ENCODE data around the gene ZDHHC7.

The ZDHHC7 gene

DNA sequence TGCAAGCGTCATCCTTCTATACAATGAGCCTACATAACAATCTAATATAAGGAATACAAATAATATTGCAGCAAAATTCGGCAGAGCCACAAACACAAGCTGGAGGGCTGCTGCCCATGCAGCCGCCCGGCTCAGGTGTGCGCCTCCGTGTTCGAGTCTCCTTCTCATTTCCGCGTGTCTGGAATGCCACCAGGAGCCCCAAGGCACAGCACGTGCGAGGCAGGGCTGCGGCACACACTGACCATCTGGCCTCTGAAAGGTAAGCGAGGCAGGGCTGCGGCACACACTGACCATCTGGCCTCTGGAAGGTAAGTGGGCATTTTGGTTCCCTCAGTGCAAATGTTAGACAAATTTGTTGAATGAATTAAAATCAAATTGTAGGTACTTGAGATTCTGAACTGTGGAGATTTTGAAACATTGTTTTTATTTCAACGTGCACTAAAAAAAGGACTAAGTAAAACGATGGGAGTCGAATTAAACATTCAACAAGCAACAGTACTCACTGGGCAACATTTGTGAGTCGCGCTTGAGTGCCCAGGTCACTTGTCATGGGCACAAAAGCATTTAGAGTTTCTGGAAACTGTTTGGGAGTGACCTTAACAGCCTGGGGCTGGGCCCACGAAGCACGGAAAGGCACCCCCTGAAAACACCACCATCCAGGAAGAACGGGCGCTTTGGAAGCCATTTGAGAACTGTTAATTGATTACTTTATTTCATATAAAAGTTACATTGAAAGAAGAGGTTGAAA is 37.4 kb downstream of the ZDHHC7 start:
- Histone ChIP-seq H3F3A (ENCODE audit: insufficient read depth, low read length) (no peaks in the 10 kb centered on the region), H3K27me3 (ENCODE audit: insufficient read depth, low read length) (no peaks in the 10 kb centered on the region), H3K9ac (ENCODE audit: low read length) (no peak overlapping the region), H3K27ac (ENCODE audit: low read depth, low read length, poor library complexity, severe bottlenecking) (no peak overlapping the region), H3K4me1 (ENCODE audit: insufficient read depth, low read length, severe bottlenecking) (no peaks in the 10 kb centered on the region), H3K9me3 (ENCODE audit: low read length) (no peaks in the 10 kb centered on the region), H3K79me2 (ENCODE audit: insufficient read depth, low read length) (no peaks in the 10 kb centered on the region), H3K4me3 (ENCODE audit: low read depth, low read length, poor library complexity, severe bottlenecking) (no peak overlapping the region), H4K20me1 (ENCODE audit: insufficient read depth, low read length) (no peaks in the 10 kb centered on the region), H2AFZ (ENCODE audit: low read length) (no peak overlapping the region), H3K4me2 (ENCODE audit: low read length) (no peak overlapping the region), H3K36me3 (ENCODE audit: insufficient read depth, low read length) (peaks cover 41% of the 10 kb centered on the region), H3K9me2 (ENCODE audit: low read depth, low read length) (no peaks in the 10 kb centered on the region)
- TF ChIP-seq, protein P1, sequence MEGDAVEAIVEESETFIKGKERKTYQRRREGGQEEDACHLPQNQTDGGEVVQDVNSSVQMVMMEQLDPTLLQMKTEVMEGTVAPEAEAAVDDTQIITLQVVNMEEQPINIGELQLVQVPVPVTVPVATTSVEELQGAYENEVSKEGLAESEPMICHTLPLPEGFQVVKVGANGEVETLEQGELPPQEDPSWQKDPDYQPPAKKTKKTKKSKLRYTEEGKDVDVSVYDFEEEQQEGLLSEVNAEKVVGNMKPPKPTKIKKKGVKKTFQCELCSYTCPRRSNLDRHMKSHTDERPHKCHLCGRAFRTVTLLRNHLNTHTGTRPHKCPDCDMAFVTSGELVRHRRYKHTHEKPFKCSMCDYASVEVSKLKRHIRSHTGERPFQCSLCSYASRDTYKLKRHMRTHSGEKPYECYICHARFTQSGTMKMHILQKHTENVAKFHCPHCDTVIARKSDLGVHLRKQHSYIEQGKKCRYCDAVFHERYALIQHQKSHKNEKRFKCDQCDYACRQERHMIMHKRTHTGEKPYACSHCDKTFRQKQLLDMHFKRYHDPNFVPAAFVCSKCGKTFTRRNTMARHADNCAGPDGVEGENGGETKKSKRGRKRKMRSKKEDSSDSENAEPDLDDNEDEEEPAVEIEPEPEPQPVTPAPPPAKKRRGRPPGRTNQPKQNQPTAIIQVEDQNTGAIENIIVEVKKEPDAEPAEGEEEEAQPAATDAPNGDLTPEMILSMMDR (IDR thresholded peaks at IDR 0.05; ENCODE audit: low read length), result no peak
- TF ChIP-seq EZH2 (IDR thresholded peaks at IDR 0.05; ENCODE audit: borderline replicate concordance, low read length), result no peak

GRCh38 chr16:84973236-84973635 is 38.1 kb downstream of the ZDHHC7 start:
- Histone ChIP-seq H3K9me2 (ENCODE audit: low read depth, low read length) (no peaks in the 10 kb centered on the region), H3F3A (ENCODE audit: insufficient read depth, low read length) (no peaks in the 10 kb centered on the region), H3K36me3 (ENCODE audit: insufficient read depth, low read length) (peaks cover 39% of the 10 kb centered on the region), H2AFZ (ENCODE audit: low read length) (no peak overlapping the region), H3K4me2 (ENCODE audit: low read length) (no peak overlapping the region), H3K79me2 (ENCODE audit: insufficient read depth, low read length) (no peaks in the 10 kb centered on the region), H3K27ac (ENCODE audit: low read depth, low read length, poor library complexity, severe bottlenecking) (no peak overlapping the region), H3K9me3 (ENCODE audit: low read length) (no peaks in the 10 kb centered on the region), H3K4me3 (ENCODE audit: low read depth, low read length, poor library complexity, severe bottlenecking) (no peak overlapping the region), H3K4me1 (ENCODE audit: insufficient read depth, low read length, severe bottlenecking) (no peaks in the 10 kb centered on the region), H3K27me3 (ENCODE audit: insufficient read depth, low read length) (no peaks in the 10 kb centered on the region), H4K20me1 (ENCODE audit: insufficient read depth, low read length) (no peaks in the 10 kb centered on the region), H3K9ac (ENCODE audit: low read length) (no peak overlapping the region)
- no peak for TF ChIP-seq EZH2 (IDR thresholded peaks at IDR 0.05; ENCODE audit: borderline replicate concordance, low read length)
- TF ChIP-seq, protein P1 (IDR thresholded peaks at IDR 0.05; ENCODE audit: low read length), result no peak

DNA sequence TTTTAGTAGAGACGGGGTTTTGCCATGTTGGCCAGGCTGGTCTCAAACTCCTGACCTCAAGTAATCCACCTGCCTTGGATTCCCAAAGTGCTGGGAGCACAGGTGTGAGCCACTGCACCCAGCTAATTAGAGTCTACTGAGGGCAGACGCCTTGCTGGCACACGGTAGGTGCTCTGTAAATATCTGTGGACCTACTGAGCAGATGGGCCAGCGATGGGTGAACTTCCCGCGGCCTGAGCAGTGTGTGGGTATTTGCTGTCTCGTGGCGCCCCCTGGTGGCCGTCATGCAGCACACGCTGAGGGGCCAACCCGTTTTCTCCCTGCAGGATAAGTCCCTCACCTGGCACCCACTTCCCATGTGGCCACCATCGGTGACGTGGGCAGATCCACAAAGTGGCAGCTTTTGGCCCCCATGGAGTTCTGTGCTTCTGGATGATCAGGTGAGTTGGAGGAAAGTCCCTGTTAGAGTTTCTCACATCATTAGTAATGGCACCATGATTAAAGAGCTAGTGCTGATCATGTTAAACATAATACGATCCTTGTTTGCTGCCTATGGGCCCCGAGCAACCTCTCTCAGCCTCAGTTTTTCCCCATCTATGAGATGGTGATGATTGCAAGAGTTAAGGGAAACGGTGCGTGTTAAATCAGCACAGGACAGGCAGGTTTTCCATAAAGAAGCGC is 40.7 kb downstream of the ZDHHC7 start:
- no peaks in the 10 kb centered on the region for H3K9me2 ChIP-seq (ENCODE audit: low read depth, low read length)
- H3K4me2 ChIP-seq (ENCODE audit: low read length), result no peak overlapping the region
- H3K4me3 ChIP-seq (ENCODE audit: low read depth, low read length, poor library complexity, severe bottlenecking), result no peak overlapping the region
- TF ChIP-seq EZH2 (IDR thresholded peaks at IDR 0.05; ENCODE audit: borderline replicate concordance, low read length), result no peak
- TF ChIP-seq, protein P1 (IDR thresholded peaks at IDR 0.05; ENCODE audit: low read length), result peak; percentile 96
- H3K27me3 ChIP-seq (ENCODE audit: insufficient read depth, low read length), result peaks cover 4% of the 10 kb centered on the region; the same call in 1 of the 2 replicates
- H3F3A ChIP-seq (ENCODE audit: insufficient read depth, low read length), result no peaks in the 10 kb centered on the region
- no peaks in the 10 kb centered on the region for H3K4me1 ChIP-seq (ENCODE audit: insufficient read depth, low read length, severe bottlenecking)
- no peak overlapping the region for H2AFZ ChIP-seq (ENCODE audit: low read length)
- no peaks in the 10 kb centered on the region for H4K20me1 ChIP-seq (ENCODE audit: insufficient read depth, low read length)
- no peak overlapping the region for H3K27ac ChIP-seq (ENCODE audit: low read depth, low read length, poor library complexity, severe bottlenecking)
- H3K9ac ChIP-seq (ENCODE audit: low read length), result no peak overlapping the region
- peaks cover 12% of the 10 kb centered on the region for H3K36me3 ChIP-seq (ENCODE audit: insufficient read depth, low read length)
- H3K9me3 ChIP-seq (ENCODE audit: low read length), result no peaks in the 10 kb centered on the region
- no peaks in the 10 kb centered on the region for H3K79me2 ChIP-seq (ENCODE audit: insufficient read depth, low read length)

All from OCI-LY1 (cell line).